GM12891 (cell line): ENCODE measurements around the gene STOML1.

Experiments
- DNase-seq: peaks from one replicate; pipeline ENCODE4 v3.0.0; 2011; ENCODE audit warnings: low spot score; ENCODE audit not compliant: insufficient read length
- FAIRE-seq: peaks from 2 replicates; lab custom pipeline; 2011; peaks lifted over from hg19 to GRCh38; lab: Jason Lieb, UNC
- PAX5 ChIP-seq: IDR thresholded peaks from 2 replicates; pipeline ENCODE4 v1.6.1; 2011; ENCODE audit warnings: low read length, moderate library complexity, mild to moderate bottlenecking; ENCODE audit not compliant: insufficient read depth, severe bottlenecking
- POLR2A ChIP-seq: IDR thresholded peaks from 2 replicates; pipeline ENCODE4 v1.6.1; 2011; ENCODE audit warnings: low read depth, low read length, control low read depth
- POLR2AphosphoS5 ChIP-seq: IDR thresholded peaks from 2 replicates; pipeline ENCODE4 v1.6.1; 2011; ENCODE audit warnings: low read depth, low read length, control low read depth
- POU2F2 ChIP-seq: IDR thresholded peaks from 2 replicates; pipeline ENCODE4 v1.6.1; 2011; ENCODE audit warnings: low read depth, mild to moderate bottlenecking, control low read depth, low read length, moderate library complexity
- SPI1 ChIP-seq: IDR thresholded peaks from 2 replicates; pipeline ENCODE4 v1.6.1; 2011; ENCODE audit warnings: low read depth, low read length, control low read depth
- TAF1 ChIP-seq: IDR thresholded peaks from 2 replicates; pipeline ENCODE4 v1.6.1; 2011; ENCODE audit warnings: low read depth, low read length, control low read depth

The STOML1 gene

DNA sequence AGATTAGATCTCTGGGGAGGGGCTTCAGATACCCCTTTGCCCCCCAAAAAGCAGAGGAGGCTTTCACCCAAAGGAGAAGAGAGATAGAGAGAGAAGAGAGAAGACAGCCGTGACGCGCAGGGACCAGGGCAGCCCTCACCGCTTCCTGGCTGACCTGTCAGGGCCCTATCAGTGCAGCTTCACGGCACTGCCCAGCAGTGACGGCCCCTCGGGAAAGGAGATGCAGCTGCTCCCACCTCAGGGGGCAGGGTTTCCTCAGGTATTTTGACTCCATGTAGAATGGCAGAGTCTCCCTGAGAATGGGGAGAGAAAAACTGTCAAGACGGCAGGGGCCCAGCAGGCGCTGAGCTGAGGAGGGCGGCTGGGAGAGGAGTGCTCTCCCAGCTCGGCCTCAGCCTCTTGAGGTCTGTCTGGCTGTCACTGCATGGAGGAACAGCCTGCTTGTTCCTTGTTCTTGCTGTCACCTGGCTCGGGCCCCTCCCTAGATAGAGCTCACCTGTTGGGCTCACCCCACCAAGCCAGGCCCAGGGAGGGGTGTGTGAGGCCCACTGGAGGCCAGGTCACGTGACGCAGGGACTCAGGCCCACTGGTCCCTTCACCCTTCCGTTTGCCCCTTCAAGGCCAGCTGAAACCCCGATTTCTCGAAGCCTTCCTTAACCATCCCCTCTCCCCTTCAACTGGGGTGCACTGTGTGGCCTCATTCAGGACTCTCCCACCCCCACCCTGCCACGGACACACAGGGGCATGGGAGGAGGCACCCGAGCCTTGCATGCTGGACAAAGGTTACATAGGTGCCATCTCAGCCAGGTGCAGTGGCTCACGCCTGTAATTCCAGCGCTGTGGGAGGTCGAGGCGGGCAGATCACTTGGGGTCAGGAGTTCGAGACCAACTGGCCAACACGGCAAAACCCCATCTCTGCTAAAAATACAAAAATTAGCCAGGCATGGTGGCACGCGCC lies 37.6 kb downstream of the STOML1 start:
- DNase-seq: no peak
- TF ChIP-seq SPI1: no peak
- no peak for TF ChIP-seq POLR2AphosphoS5
- no peak for TF ChIP-seq TAF1
- no peak for TF ChIP-seq PAX5
- TF ChIP-seq POU2F2: no peak
- no peak for TF ChIP-seq POLR2A
- FAIRE-seq: no peak

DNA sequence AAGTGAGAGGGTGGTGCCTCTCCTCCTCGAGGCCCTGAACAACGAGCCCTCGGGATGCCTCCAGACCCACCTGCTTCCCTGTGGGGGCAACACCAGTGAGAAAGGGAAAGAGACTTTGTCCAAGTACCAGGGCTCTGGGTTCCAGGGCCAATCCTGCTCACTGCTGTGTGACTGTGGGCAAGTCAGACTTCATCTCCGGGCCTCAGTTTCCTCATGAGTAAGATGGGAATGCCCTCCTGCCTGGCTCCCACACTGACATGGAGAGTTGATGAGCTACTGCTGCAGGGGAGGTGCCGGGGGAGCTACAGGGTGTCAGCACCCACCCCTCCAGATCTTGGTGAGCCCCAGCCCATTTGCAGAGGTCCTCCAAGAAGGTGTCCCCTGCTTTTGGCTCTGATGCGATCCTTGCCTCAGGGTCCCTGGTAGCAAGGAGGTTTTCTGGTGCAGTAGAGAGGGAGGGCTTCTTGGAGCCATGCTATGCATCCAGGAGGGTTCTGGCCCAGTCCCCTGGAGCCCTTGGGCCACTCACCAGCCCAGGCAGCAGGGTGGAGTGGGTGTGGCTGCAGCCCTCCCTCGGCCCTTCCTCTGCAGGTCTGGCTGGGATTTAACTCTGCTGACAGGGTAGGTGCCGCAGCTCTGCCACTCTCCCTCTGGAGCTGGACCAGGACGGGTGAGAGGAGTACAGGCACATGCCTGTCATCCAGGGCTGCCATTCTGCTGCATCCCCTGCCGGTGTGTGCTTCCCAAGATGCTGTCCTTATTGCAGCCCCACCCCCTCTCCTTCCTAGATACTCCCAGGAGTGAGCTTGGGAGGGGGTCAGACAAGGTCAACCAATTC lies 39.0 kb downstream of the STOML1 start:
- FAIRE-seq: no peak
- peak; percentile 3 for DNase-seq
- TF ChIP-seq TAF1 (no peak), POLR2AphosphoS5 (no peak), SPI1 (no peak), POLR2A (no peak), PAX5 (no peak), POU2F2 (no peak)

DNA sequence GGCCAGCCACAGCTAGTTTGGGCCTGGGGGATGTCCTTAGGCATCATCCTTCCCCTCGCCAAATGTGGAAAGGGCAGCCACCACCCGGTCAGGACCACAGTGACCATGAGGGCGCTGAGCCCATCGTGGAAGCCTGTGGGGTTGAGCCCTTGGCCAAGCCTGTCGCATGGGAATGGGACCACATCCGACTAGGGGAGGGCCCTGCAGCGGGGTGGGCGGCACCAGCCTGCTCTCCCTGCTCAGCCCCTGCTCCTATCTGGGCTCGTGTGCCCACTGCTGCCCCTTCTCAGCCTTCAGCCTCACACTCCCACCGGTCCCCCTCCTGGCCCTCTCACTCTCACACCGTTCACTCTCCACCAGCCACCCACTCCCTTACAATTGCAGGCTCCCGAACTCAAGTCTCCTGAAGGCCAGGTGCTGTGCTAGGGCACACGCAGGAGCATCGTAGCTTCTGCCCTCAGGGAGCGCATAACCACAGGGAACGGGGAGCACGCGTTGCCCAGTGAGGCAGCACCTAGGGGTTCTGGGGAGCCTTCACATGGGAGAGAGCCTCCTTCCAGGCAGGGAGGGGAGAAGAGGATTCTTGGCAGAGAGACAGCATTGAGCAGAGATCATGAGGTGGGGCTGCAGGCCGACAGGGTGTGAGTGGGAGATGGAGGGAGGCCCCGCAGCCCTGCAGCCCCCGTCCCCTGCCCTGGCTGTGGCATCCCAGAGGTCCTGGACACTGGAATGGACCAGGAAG lies 39.8 kb downstream of the STOML1 start:
- DNase-seq (no peak), FAIRE-seq (no peak)

GRCh38 chr15:73951601-73952000 lies 40.5 kb downstream of the STOML1 start:
- TF ChIP-seq POLR2A (no peak), SPI1 (no peak), POU2F2 (no peak), TAF1 (no peak), PAX5 (no peak), POLR2AphosphoS5 (no peak)
- DNase-seq (no peak), FAIRE-seq (no peak)

More for the DNA sequence above, 39.8 kb downstream of the STOML1 start:
- TF ChIP-seq POLR2A: no peak
- TF ChIP-seq SPI1: no peak
- TF ChIP-seq PAX5: no peak
- no peak for TF ChIP-seq TAF1
- no peak for TF ChIP-seq POLR2AphosphoS5
- no peak for TF ChIP-seq POU2F2

DNA sequence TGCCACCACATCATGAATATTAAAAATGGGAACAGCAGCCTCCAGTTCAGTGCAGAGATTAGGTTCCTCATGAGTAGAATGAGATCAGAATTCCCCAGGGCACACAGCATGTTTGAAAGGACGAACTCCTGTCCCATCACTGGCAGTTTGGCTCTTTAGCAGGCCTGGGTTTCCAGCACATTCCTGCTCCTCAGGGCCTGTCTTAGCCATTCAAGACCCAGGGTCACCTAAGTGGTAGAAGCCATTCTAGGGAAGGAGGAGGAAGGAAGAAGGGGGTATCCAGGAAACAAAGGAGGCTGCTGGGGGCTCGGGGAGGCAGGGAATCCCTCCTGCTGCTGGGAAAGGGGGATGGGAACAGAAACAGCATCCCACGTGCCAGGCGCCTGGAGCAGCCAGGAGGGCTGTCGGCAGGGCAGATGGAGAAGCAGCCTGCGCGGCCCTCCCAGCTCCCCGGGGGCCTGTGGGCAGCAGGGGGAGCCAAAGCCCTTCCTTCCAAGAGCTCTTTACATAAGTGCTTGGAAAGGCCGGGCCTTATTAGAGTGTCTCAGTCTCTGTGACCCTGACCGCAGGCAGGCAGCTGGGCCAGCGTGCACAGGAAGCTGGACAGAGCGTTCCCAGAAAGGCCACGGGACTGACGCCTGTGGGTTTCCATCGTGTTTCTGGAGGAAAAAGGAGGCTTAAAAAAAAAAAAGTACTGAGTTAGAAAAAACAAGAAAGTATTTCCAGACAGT lies 41.1 kb downstream of the STOML1 start:
- TF ChIP-seq PAX5: no peak
- DNase-seq (peak; percentile 81), FAIRE-seq (peak; percentile 57)

DNA sequence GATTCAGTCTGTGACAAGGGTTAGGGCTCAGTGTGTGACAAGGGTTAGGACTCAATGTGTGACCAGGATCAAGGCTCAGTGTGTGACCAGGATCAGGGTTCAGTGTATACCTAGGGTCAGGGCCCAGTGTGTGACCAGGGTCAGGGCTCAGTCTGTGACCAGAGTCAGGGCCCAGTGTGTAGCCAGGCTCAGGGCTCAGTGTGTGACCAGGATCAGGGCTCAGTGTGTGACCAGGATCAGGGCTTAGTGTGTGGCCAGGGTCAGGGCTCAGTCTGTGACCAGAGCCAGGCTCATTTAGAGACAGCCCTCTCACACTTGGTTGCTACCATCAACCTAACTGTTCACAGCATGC lies 41.6 kb downstream of the STOML1 start:
- no peak for DNase-seq
- peak; percentile 33 for FAIRE-seq
- TF ChIP-seq POU2F2 (no peak), PAX5 (no peak), POLR2AphosphoS5 (no peak), TAF1 (no peak), POLR2A (no peak), SPI1 (no peak)

- DNase-seq (no peak), FAIRE-seq (no peak)
- no peak for TF ChIP-seq SPI1
- TF ChIP-seq PAX5: no peak
- TF ChIP-seq POU2F2: no peak
- no peak for TF ChIP-seq POLR2A
- no peak for TF ChIP-seq TAF1
- no peak for TF ChIP-seq POLR2AphosphoS5
These were observed 42.6 kb downstream of the STOML1 start for GRCh38 chr15:73949496-73949895.

DNA sequence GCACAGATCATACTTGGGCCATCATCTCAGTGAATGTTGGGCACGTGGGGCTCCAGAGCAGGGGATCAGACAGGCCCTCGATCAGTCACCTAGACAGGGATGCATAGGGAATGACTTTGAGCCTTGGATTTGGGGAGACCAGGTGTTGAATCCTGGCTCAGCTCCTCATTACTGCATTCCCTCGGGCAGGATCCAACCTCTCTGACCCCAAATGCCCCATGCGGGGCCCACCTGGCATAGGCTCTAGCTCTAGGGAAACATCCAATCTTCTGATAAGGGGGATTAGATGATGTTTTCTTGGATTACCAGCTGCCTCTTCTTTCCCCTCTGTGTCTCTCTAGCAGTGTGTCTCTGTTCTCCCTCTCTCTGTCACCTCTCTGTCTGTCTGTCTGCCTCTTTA lies 43.1 kb downstream of the STOML1 start:
- TF ChIP-seq POLR2A (no peak), SPI1 (no peak), TAF1 (no peak), POLR2AphosphoS5 (no peak), POU2F2 (no peak)
- DNase-seq: no peak
- no peak for FAIRE-seq

DNA sequence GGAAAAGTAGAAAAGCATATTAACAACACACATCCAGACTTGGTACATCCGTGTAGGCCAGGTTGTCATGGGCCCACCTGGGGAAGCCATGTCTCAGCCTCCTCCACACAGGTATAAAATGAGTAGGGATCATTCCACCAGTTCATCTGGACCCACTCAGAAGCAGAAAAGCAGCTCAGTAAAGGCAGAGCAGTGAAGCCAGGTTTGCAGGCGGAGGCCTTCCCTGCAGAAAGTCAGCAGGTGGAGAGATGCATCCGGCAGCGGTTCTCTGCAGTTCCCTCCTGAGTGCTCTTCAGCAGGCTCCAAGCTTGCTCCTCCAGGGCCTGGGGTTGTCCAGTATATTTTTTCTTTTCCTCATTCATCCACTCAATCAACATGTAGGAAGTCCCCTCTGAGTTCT lies 43.7 kb downstream of the STOML1 start:
- no peak for TF ChIP-seq POLR2A
- TF ChIP-seq POU2F2: no peak
- TF ChIP-seq POLR2AphosphoS5: no peak
- no peak for TF ChIP-seq PAX5
- TF ChIP-seq SPI1: no peak
- TF ChIP-seq TAF1: no peak
- FAIRE-seq: no peak

More for the DNA sequence above, 43.7 kb downstream of the STOML1 start:
- no peak for DNase-seq
